D341Med (cell line): ENCODE data around the gene SLF2.

Experiments
- DNase-seq: peaks from one replicate; pipeline ENCODE4 v3.0.0; 2012; ENCODE audit warnings: low spot score

The SLF2 gene

DNA sequence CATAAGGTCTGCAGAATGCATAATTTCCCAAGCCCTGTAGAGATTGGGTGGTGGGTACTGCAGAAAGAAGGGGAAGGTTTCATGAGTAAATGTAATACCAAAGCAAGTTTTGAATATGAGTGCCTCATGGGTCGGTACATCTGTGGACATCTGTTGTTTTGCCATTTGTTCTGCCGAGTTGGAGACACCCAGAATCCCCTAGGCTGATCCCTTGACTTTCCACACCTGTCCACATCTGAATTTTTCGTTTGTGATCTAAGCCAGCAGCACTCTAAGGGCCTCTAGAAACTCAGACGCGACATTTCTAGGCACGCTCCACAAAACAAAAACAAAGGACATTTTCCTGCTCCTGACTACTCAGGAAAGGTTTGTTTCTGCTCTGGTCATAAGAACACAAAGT is 11.7 kb upstream of the SLF2 start:
- no peak for DNase-seq

DNA sequence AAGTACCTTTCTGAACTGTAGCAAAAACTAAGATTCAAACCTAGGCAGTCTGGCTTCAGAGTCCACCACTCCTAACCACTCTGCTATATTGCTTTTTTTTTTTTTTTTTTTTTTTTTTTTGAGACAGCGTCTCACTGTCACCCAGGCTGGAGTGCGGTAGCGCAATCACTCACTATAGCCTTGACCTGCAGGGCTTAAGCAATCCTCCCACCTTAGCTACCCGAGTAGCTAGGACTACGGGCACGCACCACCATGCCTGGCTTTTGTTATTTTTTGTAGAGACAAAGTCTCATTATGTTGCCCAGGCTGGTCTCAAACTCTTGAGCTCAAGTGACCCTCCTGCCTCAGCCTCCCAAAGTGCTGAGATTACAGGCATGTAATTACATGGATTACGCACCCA is 10.1 kb upstream of the SLF2 start:
- no peak for DNase-seq

DNA sequence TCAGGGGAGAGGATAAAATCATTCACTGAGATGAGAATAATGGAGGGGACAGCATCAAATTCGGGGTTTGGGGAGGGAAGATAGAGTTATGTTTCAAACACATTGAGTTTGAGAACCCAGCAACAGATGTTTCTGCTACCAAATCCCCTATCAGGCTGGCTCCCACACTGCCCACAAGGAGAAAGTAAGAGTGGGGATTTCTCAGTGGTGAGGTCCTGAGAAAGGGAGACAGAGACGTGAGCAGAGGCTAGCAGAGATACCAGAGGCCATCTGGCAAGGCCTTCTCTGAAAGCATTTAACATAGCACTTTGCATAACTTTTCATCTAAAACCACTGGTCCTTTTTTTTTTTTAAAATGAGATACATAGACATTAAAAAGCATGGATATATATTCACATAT is 7.8 kb upstream of the SLF2 start:
- DNase-seq: no peak

DNA sequence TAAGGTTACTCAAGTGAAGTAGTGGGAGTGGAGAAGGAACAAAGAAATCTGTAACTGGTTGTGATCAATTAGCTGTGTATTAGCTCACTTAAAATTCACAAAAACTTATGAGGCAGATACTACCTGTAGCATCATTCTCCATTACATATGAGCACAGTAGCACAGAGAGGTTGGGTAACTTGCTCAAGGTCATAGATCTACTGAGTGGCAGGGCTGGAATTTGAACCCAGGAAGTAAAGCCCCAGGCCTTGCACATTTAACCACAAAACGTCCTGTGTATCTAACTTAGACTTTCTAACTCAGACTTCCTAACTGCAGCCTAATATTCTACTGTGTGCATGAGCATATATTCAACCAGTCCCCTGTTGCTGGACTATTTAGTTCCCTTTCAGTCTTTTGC is 5.6 kb upstream of the SLF2 start:
- DNase-seq: no peak

DNA sequence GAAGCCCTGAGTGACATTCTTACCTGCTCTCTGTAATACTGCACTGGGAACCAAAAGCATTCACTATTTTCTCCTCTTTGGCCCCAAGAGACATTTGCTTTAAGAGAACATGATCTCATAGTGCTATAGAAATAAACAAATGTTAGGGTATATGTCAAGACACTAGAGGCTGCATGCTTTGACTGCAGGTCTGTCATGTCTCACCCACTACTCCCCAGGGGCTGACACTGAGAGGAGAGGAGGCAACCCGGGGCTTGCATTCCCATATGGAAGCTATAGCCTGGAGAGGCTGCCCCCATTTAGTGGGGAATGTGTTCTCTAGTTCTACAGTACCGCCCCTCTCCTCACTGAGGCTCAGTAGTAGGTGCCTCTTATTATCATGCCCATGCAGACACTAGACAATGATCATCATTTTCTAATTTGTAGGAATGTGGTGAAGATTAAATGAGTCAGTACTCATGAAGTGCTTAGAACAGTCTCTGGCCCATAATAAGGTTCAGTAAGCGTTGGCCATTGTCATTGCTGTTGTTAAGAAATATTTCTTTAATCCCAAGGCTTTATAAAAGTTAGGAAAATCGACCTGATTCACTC is 4.9 kb upstream of the SLF2 start:
- DNase-seq: no peak

DNA sequence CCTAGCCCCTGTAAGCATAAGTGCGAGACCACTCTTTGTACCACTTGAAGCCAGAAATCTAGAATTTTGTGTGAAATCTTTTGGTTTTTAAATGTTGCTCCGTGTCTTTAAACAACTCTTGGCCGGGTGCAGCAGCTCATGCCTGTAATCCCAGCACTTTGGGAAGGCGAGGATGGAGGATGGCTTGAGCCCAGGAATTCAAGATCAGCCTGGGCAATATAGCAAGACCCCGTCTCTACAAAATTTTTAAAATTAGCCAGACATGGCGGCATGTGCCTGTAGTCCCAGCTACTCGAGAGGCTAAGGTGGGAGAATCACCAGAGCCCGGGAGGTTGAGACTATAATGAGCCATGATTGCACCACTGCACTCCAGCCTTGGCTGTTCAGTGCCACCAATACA is 4.4 kb upstream of the SLF2 start:
- no peak for DNase-seq

DNA sequence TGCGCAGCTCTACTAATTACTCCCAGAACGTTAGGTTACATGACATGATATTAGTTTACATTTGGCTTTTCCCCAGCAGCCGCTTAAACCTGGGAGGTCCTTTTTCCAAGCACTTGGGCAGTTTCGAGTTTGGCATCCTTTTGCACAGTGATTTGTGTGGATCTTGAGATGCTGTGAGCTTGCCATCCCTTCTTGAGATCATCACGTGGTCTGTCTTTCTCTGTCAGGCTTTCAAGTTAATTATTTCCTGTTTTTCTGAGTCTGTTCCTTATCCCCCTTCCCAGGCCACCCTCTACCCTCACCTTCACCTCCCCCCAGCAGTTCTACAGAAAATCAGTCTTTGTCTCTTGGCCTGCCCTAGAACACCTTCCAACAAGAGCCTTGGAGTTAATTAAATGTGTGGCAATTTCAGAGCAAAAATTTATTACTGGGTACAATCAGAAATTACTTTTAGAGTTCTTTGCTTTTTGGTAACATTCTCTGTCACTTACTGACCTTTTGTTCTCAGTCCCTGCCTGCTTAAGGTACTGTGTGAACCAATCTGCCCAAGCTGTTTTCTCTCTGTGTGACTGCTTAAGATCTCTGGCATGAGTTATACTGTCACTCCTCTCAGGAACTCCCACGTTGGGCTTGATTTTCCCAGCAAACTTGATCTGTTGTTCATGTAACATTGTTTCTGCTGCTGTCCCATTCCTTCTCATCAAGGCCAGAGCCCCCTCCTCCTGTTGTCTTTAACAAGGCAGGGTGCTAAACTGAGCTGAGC is 3.1 kb upstream of the SLF2 start:
- DNase-seq: no peak

DNA sequence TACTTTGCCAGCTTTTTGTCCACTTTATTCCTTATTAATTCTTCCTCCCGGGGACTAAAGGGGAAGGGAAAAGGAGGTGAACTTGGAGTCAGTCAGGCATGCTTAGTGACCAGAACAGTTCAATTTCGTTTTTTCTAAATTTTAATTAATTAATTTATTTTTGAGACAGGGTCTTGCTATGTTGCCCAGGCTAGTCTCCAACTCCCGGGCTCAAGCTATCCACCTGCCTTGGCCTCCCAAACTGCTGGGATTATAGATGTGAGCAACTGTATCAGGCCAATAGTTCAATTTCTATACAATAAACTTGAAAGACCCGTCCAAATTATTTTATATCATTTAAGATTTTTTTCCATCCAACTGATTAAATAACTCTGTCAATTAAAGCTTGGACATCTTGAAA is 1.3 kb upstream of the SLF2 start:
- no peak for DNase-seq

DNA sequence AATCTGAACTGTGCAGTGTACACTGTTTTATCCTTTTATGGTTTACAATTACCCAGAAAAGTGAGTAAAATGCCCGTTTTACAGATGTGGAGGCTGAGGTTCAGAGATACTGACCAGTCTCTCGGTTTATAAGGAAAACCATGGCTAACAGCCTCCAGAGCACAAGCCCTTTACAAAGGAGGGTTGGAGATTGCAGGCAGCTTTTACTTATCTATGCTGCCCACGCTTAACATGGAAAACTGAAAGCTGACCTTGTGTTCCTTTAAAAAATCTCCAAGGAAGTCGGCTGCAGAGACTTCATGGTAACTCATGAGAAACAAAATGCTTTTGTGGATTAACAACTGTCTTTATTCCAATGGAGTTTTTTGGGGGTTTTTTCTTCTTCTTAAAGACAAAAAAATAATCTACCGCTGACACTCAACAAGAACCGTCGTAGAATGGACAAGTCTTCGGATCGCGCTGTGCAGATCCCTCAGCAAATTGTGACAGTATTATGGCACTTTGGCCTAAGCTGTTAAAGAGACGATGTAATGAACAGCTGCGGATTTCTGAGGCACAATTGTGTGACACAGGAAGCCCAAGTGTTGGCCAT is 654 bp upstream of the SLF2 start:
- DNase-seq: no peak

DNA sequence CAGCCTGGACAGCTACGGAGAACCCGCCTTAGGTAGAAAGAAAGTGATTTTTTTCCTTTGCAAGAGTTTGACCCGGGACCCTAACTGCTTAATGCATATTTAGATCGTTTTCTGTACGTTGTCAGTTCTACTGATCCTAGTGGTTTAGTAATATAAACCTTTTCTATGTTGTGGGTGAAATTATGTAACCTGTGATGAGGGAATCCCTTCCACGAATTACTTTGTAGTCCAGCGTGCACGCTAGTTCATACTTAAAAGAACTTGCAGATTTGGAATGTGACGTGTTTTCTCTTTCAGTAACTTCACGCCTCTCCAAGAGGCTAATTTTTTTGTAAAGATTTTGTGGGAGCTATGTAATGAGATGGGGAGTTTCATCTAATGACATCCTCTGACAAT is 705 bp downstream of the SLF2 start:
- no peak for DNase-seq

DNA sequence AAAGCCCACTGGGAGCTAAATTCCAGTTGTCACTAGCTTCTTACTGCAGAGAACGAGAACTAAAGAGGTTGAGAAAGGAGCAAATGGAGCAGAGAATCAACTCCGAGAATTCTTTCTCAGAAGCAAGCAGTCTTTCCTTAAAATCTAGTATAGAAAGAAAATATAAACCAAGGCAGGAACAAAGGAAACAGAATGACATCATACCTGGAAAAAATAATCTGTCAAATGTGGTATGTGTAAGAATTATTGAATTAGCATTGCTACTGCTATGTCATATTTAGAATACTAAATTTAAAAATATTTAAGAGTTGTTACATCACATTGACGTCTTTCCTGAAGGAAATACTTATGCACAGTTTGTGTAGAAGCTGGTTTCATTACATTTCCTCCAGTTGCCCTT is 4.3 kb downstream of the SLF2 start:
- DNase-seq: no peak

DNA sequence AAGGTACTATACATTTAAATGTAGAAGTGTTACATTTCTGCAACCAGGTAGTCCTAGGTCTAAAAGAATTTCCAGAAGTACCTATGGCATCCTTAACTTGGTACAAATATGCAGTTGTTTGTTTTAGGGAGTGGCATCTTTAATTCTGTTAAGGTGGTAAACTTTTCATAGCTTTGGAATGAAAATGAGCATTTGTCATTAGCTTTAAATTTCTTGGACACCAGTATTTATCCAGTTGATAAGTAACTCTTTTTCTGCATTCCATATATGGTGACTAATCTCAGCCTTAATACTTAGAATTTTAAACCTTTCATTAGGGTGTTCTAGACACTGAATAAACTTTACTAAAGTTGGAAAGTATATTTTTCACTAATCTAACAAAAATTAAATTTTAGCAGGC is 10.8 kb downstream of the SLF2 start:
- DNase-seq: no peak

DNA sequence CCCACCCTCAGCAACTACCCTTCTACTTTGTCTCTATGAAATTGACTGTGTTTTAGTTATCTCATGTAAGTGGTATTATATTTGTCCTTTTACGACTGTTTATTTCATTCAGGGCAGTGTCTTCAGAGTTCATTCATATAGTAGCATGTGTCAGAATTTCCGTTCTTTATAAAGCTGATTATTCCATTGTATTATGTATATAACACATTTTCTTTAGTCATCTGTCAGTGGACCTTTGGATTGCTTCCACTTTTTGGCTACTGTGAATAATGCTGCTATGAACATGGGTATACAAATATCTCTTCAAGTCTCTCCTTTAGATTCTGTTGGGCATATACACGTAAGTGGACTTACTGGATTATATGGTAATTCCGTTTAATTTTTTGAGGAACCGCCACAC is 14.5 kb downstream of the SLF2 start:
- no peak for DNase-seq

DNA sequence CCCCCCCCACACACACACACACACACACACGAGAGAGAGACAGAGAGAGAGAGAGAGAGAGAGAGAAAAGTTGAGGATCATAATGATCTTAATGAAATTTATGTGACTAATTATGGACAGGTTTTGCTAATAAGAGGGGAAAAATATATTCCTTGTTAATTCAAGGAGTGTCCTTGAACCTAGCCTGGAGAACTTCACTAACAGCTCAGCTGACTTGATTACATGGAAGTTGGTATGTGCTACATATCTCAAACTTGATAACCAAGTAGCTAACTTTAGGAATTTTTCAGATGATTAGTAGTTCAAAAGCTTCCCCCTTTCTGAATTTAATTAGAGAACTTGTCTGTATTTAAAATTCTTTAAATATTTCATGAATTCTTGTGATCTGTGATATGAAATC is 15.3 kb downstream of the SLF2 start:
- no peak for DNase-seq

DNA sequence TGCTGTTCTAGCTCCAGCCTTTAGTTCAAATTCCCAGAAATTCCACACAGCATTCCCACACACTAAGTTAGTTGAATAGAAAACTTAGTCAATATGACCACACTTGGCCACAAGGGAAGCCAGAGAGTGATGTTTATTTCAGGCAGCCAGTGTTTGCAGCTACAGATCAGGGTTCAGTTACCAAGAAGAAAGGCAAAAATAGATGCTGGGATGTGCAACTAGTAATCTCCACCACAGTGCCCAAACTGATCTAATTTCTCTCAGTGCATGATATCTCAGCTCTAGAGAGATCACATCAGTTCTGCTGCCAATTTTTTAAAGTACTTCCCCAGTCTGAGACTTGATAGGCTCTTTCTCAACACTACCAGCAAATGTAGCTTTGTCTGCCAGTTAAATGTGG is 17.6 kb downstream of the SLF2 start:
- no peak for DNase-seq

DNA sequence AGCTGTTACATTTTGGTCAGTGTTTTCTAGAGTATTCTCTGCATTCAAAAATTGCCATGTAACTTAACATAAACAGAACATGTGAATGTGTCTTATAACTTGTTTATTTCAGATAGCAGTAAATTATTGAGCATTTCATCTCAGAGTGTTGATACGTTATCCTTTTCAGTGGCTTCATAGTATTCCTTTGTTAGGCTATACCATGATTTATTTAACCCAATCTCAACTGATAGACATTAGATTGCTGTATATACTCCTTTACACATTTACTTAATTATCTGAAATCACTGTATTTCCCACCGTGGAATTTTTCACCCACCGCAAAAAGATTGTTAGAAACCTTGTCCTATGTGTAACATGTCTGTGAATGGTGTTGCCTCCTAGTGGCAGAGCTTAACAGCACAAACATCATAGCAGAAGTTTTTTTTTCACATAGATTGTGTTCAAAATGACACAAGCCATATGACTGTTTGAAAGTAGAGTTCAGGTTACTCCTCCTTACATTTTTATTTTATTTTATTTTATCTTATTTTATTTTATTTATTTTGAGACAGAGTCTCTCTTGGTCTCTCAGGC is 21.4 kb downstream of the SLF2 start:
- DNase-seq: no peak

DNA sequence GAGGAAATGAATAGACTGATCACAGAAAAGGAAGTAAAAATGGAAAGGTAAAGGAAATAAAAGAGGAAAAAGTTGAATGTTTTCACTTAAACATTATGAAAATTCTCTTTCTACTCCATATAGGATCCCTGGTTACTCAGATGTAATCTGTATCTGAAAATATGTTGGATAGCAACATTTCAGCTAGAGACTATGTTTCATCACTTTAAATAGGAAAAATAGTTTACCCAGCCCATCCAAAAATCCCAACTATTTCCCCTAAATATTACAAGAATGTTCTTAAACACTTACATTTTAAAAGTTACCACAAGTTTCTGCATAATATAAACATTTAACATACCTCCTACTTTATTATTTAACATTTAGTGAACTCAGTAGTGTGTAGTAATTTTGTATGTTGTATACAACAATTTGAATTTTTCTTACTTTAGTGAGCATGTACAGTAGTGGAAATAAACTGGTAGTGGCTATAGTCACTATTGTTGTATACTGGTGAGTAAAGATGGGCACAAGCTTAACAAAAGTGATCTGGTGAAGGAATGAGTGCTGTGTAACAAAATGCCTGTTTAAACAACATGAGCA is 27.1 kb downstream of the SLF2 start:
- DNase-seq: no peak

DNA sequence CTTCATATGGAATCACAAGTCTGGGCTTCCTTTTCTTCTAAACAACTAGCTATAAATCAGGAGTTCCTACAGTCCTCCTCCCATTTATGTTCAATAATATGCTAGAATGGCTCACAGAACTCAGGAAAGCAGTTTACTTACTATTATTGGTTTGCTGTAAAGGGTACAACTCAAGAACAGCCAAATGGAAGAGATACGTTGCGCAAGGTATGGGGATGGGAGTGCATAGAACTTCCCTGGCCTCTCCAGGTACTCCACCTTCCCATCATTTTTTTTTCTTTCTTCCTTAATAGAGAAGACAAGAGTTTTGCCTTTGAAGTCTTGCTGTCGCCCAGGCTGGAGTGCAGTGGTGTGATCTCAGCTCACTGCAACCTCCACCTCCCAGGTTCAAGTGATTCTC is 29.5 kb downstream of the SLF2 start:
- DNase-seq: no peak

DNA sequence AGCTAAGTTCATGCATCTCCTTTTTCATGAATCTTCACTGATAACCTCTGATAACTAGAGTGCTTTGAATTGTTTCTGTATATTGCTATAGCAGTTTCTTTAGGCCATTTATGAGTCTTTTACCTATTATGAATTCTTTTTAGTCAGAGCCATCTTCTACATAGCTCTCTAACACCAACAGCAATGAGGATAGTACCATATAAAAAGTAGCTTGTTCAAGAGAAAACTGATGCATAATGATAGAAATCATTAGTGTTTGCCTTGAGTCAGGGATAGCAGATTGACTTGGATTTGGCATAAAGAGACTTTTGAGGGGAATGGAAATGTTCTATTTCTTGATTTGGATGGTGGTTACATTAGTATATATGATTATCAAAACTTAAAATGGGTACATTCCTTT is 30.7 kb downstream of the SLF2 start:
- DNase-seq: no peak

DNA sequence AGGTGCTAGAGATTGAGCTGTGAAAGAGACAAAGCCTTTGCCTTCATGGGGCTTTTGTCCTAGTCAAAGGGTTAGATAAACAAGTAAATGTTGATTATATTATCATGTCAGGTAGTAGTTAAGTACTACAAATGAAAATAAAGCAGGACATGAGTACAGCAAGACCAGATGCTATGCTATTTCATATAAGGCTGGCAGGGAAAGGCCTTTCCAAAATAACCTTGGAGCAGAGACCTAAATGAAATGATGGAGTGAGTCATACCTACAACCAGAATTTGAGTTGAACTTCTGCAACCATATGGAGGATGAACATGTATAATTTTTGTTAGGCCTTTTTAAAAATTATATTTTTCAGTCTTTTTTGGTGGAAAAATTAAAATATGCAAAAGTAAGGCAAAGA is 33.0 kb downstream of the SLF2 start:
- DNase-seq: no peak

DNA sequence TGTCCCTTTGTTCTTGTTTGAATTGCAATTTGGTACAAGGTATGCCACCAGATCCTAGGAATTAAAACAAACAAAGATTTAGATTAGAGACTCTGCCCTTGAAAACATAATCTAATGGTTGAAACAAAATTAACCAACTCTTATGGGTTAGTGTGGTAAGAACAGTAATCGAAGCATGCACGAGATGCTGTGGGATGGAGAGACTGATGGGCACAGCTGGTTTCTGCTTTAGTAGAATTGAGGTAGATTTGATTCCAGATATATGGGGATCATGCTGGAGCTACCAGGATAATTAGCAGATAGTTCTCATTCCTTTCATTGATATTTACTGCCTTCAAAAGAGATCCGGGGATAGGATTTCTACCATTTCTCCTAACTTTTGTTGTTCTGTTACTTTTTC is 36.2 kb downstream of the SLF2 start:
- no peak for DNase-seq

DNA sequence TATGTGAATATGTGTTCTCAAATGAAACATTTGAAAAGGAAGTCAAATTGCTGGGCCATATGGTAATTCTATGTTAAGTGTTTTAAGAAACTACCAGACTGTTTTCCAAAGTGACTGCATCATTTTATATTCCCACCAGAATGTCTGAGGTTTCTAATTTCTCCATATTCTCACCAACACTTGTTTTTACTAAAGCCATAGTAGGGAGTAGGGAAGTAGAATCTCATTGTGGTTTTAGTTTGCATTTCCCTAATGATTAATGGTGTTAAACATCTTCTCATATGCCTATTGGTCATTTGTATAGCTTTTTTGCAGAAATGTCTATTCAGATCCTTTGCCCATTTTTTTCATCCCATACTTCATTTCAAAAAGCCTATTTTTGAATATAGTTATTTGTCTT is 47.5 kb downstream of the SLF2 start:
- no peak for DNase-seq
